GM20431 (cell line): ENCODE measurements around the gene CHADL.

Experiments
- in situ Hi-C: fragments of 300-500 bp; cut with MseI, MboI; formaldehyde crosslinking; loops from one replicate; pipeline ENCODE4 v1.15.0; 2020; ENCODE audit warnings: low sequenced_read_pairs; ENCODE audit not compliant: unreplicated experiment

Gene CHADL

DNA sequence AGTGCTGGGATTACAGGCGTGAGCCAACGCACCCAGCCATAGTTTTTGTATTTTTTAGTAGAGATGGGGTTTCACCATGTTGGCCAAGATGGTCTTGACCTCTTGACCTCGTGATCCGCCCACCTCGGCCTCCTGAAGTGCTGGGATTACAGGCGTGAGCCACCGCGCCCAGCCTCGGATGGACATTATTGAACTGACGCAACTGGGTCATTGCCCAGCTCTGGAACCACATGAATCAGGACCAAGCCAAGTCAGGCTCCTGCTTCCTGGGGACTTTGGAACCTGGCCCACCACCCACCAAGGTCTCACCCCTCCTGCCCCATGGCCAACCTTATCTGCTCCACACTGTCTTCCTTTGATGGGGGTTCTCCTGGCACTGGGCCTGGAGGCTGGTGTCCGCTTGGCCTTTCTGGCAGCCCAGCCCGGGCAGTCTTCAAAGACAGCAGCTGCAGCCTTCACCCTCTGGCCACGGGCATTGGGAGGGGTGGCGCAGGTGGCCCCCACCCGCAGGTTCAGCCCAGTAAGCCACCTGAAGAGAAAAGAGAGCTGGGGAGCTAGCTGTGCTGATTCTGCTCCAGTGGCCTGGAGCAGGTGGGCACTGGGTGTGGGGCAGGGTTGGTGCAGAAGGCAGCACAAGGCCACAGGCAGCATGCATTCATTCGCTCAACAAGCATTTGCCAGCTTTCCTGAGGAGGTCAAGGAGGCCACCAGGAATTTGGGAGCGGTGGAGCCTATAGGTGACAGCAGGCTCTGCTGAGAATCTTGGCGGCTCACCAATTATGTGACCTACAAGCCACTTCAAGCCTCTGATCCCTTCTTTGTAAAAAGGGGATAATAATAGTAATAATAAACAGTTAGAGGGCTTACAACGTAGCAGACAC is 5.7 kb downstream of the CHADL start:
- in situ Hi-C loops: no loop called here

DNA sequence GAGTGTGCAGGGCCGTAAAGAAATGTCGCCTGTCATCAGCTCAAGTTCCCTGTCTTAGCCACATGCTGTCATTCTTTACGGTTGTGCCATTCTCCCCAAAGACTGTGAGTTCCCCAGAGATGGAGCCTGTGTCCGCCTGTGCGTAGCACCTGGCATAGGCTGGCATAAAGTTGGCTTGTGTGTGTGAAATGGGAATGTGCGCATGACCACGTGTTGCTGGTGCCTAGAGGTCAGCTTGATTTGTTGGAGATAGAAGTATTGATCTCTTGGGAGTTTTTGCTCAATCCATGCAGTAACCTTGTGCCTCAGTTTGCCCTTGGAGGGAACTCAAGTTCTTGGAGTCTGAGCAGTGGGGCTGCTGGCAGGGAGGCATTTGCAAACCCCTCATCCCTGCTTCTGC is 9.4 kb downstream of the CHADL start:
- in situ Hi-C loops: no loop called here

DNA sequence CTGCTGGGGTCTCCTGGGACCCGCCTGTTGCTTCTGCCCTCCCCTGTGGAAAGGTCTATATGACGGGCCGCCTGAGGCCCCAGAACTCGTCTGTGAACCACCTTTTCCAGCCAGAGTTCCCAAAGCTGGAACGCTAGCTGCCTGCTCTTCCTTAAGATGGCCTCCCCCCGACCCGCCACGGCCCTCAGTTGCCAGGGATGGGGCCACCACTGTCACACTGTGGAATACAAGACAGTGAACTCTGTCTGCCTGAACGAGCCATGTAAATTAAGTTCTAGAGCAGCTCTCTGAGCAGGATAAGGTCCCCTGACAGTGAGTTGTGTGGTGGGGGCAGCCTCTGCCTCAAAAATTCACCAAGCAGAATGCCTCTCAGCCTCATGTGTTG is 10.3 kb downstream of the CHADL start:
- in situ Hi-C loops: no loop called here

DNA sequence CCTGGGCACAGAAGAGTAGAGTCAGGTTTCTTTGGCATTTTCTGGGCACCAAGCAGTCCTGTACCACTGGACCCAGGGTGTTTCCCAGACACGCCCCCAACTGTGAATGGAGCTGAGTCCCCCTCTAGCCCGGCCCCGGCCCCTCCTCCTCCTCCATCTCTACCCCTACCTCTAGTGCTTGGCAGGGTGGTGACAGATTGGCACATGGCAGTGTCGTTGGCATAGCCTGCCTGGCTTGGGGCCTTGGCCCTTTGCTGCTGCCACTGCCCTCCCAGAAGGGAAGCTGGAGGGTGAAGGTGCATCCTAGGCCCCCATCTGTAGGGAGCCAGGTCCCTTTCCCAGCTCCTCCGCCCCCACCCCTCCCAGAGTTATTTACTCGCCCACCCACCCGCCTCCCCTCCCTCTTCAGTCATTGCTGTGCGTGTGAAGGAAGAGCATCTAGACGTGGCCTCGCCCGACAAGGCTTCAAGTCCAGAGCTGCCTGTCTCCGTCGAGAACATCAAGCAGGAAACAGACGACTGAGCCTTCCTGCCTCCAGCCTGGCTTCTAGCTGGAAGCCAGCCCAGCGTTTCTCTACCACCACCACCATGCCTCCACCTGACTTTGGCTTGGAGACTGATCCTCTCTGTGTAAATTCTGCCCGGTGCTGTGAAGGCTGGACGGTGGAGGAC is 10.9 kb downstream of the CHADL start:
- in situ Hi-C loops: no loop called here

DNA sequence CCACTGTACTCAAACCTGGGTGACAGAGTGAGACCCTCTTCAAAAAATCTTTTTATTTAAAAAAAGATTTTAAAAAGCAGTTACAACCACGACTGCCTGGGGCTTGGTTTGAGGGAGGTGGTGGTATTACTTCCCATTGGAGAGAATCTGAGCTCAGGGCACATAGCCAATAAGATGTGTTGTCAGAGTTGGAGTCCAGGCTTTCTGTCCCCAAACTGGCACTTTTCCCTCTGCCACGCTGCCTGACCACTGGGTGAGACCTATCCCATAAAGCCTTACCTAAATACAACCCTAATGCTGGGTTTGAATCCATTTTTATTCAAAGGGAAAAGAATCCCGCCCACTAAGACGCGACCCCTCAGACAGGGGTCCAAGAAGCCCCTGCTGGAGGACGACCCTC is 11.5 kb downstream of the CHADL start:
- in situ Hi-C loops: no loop called here

DNA sequence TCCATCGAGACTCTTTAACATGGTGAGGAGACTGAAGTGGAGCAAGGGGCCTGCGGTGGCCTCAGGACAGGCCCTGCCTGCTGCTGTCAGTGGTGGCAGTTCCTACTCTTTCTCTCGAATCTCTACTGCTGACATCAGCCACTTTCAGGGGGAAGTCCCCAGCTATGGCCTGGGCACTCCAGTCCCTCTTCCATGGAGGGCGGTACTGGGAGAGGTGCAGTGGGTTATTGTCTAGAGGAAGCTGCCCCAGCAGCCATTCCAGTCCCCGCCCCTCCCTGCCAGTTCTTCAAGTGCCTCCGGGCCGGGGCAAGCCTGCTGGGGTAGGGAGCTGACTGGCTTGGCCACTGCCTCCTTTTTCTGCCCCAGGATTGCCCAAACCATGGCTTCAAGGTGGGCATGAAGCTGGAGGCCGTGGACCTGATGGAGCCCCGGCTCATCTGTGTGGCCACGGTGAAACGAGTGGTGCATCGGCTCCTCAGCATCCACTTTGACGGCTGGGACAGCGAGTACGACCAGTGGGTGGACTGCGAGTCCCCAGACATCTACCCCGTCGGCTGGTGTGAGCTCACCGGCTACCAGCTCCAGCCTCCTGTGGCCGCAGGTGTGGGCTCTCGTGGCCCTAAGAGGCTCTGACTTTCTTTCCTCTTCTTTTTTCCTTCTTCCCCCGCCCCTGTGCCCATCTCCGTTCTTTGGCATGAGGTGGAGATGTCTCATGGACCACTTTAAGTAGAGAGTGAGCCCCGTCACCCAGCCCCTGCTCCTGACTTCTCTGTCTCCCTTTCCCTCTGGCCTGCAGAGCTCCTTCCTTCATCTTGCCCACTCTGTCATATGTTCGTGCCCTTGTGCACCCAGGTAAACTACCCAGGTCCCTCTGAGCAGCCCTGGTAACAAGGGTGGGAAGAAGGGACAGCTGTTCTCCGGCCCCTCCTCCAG is 13.7 kb downstream of the CHADL start:
- in situ Hi-C loops: no loop called here

DNA sequence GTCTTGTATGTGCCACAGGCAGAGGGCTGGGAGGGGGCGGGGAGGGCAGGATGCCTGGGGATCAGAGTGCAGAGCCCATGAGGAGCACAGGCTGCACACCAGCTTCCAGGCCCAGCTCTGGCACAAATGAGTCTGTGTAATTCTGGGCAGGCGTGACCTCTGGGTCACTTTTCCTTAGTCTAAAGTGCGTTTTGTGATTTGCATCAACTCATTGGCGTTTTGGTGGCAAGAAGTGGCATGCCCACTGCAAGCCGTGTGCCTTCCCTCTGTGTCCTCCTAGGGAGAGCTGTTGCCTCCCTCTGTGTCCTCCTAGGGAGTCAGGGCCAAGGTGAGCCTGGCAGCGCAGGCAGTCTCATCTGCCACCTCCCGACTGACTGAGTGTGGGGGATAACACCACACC is 17.2 kb downstream of the CHADL start:
- in situ Hi-C loops: no loop called here

DNA sequence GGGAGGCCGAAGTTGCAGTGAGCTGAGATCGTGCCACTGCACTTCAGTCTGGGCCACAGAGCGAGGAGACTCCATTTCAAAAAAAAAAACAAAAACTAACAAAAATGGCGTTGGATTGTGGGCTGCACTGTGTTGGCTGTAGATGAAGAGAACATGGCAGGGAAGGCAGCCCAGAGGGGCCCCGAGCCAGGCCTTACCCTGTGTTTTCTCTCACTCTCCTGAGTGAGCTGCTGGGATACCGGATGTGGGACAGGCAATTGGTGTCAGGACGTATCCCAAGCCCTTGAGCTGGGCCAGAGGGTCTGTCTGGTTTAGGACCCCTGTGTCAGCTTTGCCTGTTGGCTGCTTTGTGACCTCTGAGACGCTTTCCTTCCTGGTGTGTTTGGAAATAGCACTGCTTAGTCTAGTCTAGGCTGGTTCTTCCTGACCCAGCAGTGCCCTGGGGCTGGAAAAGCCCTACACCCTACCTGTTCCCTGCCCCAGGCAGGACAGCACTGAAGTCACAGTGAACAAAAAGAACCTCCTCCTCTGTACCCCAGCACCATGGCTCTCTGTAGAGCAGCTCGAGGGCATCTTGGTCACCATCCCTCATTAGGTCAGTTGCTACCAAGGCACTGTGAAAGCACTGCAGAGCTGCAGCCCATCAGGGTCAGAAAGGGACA is 17.8 kb downstream of the CHADL start:
- in situ Hi-C loops: no loop called here

DNA sequence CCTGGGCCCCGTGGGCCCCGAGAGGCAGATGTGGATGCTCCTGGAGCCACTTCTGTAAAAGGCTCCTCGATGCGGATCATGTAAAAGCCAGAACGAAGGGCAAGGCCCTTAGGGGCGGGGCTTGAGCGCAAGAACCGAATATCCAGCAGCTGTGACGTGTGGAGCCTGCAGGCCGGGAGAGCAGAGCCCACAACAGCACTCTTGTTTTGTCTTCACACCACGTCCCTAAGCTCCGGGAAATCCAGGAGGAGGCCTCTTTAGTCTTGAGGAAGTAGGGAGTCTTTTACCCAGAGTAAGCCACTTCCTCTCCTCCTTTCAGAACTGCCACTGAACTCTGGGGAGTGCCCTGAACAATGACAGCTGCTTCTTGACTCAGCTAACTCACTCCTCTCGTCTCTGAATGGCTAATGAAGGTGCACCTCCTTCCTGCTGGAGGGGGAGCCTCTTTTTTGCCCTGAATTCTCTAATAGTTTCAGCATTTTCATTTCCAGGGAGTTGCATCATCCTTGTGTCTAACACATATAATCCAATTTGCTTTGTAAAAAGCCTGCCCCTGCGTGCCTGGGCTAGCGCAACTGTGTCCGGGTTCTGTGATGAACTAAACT is 23.1 kb downstream of the CHADL start:
- in situ Hi-C loops: no loop called here

DNA sequence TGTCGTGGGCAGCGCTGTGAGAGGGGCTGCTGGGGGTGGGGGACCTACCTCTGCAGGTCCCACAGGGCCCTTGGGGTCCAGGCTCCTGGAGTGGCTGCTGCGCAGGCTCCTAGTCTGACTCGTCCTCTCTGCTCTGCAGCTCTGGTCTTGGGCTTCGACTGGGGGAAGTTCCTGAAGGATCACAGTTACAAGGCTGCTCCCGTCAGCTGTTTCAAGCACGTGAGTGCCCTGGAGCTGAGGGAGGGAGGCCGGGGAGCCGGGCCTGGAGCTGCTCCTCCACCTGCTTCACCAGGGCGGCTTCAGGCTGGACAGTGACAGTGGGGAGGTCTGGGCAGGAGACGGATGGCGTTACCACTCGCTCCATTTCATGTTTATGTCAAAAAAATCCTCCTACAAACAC is 23.7 kb downstream of the CHADL start:
- in situ Hi-C loops: no loop called here

DNA sequence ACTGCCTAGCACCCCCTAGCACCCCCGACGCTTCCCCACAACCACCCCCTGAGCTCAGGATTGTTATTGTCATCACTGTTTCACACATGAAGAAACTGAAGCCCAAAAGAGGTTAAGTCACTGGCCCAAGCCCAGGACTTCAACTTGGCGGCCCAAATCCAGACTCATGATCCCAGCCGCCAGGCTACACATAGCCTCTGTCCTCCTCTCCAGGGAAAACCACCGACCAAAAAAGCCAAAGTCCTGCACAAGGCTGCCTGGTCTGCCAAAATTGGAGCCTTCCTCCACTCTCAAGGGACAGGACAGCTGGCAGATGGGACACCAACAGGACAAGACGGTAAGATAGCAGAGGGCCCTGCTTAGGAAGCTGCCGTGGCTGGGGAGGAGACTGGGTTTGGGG is 24.8 kb downstream of the CHADL start:
- in situ Hi-C loops: no loop called here

DNA sequence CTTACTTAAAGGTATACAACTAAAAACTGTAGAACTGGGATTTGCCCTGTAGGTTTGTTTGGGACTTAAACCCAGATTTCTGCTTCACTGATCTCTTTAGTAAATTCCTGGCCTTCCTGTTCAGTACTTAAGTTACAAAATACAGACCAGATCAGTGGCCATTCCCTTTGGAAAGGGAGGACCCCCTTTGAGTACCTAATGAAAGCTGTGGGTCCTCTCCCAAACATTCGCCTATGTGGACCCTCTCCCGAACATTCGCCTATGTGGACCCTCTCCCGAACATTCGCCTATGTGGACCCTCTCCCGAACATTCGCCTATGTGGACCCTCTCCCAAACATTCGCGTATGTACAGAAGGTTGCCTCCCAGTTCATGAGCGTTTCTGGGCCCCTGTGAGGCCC is 25.3 kb downstream of the CHADL start:
- in situ Hi-C loops: no loop called here

DNA sequence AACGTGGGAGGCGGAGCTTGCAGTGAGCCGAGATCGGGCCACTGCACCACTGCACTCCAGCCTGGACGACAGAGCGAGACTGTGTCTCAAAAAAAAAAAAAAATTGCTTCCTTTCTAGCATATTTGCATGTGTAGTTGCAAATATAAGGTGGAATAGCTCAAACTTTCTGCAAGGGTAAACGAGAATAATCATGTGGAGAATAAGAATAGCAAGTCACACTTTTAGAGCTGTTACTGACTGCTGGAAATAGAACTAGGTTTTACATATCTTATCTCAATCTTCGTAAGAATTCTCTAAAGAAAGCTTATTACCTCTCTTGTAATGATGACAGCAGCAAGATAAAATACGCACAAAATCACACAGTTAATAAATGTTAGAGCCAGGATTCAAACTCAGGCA is 34.0 kb downstream of the CHADL start:
- in situ Hi-C loops: no loop called here

DNA sequence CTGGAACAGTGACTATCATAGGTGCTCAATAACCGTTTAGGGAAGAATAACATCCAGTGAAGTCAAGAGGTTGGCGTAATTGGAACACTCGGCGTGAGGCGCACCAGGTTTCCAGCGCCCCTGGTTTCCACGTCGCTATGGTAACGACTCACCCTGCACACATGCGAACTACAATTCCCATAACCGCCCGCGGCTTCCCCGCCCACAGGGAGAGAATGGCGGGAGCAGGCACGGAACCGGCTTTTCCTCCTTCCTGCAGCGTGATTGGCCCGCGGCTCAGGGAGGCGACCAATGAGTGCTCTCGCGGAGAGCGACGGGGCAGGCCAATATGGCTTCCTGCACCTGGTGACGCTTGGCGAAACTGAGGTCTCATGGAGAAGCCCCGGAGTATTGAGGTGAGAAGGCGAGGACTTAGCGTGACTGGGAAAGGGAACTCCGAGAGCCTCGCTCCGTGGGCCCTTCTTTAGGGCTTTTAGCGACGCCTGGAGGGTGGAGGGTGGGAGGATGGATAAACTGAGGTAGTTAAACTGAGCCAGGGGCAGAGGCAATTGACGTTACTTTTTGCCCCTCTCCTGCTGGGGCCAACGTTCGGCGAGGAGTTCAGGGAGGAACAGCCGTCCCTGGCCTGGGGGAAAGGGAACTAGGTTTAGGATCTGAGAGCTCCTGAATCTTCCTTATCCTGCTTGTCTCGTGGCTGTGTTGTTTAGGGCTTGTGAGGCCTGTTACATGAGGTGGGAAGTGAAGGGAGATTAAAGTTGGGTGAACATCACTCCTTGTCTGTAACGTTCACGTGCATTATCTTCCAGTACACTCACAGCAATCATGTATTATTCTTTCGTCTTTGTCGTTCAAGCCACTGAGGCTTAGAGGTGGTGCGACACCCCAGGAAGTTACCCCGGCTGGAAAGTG is 35.5 kb downstream of the CHADL start, which contains the start of gene L3MBTL2:
TSS of gene L3MBTL2 (plus strand) at position 321 of the 909 bp plus-strand sequence. CDS start at position 372, 51 bp downstream.
- in situ Hi-C loops: no loop called here

DNA sequence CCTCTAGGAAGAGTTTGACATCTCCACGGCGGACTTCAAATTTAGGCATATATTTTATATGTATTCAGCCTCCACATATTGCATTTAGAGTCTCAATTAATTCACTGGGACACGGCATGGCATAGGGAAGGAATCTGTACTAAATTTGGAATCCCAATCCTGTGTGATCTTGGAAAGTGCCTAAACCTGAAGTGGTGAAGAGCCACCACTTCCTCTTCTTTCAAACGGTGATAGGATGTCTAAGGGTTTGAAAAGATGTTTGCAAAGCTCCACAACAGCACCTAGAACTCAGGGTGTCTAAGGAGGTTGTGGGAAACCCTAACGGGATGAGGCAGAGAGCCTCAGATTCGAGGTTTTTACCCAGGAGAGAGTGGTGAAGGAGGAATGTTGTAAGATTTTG is 36.7 kb downstream of the CHADL start:
- in situ Hi-C loops: no loop called here

DNA sequence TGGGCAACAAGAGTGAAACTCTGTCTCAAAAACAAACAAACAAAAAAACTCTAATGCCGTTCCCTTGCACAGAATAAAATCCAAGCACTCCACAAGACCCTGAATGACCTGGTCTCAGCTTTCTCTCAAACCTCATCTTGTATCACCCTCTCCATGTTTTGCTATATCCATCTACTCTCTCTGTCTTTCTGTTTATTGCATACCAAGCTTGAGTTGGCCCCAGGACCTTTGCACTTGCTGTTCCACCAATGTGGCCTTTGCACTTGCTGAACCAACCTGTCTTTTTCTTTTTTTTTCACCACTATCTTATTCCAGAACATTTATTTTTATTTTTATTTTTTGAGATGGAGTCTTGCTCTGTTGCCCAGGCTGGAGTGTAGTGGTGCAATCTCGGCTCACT is 37.6 kb downstream of the CHADL start:
- in situ Hi-C loops: no loop called here

DNA sequence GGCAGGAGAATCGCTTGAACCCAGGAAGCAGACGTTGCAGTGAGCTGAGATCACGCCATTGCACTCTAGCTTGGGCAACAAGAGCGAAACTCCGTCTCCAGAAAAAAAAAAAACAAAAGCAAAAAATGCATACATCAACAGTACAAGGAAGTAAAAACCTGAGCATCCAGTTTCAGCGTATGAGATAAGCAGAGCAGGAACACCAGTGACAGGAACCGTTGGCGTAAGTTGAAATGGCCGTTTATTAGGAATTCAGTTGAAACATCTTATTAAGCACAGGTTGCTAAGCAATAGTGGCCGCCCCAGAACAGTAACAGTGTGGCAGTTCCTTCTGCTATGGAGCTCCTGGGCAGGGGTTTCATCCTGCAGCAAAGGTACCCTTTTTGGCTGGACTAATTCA is 39.6 kb downstream of the CHADL start:
- in situ Hi-C loops: no loop called here

DNA sequence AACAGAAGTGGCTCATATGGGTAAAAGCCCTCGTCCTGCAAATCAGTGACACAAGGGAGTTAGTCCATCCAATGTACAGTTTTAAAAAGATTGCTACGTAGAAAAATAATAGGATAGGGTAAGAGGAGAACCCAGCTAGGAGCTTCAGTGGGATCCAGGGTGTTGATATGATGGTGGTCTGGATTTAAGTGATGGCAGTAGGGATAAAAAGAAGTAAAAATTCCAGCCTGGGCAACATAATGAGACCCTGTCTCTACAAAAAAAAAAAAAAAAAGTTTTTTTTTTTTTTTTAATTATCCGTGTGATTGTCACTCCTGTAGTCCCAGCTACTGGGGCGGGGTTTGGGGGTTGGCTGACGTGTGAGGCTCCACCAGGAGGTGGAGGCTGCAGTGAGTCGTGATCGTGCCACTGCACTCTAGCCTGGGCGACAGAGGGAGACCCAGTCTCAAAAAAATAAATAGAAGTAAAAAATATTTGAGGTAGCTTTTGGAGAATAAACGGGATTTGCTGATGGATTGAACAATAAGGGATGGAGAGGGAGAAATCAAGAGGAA is 42.6 kb downstream of the CHADL start:
- in situ Hi-C loops: no loop called here
